ENCODE measurements around the gene STX4.
"Not testable (repeated sequence)": the region's sequence is repeated elsewhere in the genome, so short reads cannot be mapped to it uniquely, and the experiment has no call there.

STX4 gene

DNA sequence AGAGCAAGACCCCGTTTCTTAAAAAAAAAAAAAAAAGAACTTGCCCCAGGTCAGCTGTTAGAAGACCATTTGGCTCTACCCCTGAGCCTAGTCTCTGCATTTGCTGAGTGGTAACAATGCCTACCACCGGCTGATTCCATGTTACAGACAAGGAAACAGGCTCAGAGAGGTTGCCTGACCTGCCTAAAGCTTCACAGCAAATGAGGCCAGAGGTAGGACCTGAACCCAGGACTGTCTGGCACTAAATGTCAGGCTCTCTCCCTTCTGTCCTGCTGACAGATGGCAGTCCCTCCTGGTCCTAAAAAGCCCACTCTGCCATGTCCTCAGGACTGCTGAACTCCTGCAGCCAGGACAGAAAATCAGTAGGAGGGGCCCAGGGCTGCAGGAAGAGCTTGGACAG is 28.7 kb upstream of the STX4 start:
- intact Hi-C loops (cut with micrococcal nuclease), result no loop called here
- Mint-ChIP-seq H3K4me1 (ENCODE audit: low read depth) (peaks cover 12% of the 10 kb centered on the region), H3K27ac (no peak overlapping the region), H3K27me3 (peaks cover 43% of the 10 kb centered on the region), H3K4me3 (no peak overlapping the region), H3K9me3 (no peaks in the 10 kb centered on the region), H3K36me3 (ENCODE audit: low read depth) (no peaks in the 10 kb centered on the region)

DNA sequence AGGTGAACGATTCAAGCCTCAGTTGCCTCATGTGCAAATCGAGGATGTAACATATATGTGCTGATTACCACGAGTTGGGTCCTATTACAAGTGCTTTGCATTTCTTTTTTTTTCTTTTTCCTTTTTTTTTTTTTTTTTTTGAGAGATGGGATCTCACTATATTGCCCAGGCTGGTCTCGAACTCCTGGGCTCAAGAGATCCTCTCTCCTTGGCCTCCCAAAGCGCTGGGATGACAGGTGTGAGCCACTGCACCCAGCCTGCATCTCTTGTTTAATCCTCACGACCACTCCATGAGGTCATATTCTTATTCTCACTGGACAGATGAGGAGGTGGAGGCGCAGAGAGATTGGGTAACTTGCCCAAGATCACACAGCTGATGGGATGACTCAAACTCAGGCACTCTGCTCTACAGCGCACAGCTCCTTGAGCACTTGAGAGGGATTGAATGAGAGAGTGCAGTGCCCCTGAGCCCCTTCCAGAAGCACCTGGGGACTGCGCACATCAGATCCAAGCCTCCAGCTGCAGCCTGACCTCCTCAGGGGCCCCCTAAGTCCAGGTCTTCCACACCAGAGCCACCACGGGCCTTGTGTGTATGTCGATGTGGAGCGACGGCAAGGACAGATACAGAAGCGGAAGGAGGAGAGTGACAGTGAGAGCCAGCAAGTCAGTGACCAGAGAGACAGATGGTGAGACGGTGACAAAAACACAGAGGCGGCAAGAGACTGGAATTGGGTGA is 27.8 kb upstream of the STX4 start:
- no peak overlapping the region for H3K27ac Mint-ChIP-seq
- no peaks in the 10 kb centered on the region for H3K36me3 Mint-ChIP-seq (ENCODE audit: low read depth)
- intact Hi-C loops (cut with micrococcal nuclease), result no loop called here
- H3K27me3 Mint-ChIP-seq, result peaks cover 49% of the 10 kb centered on the region
- no peak overlapping the region for H3K4me3 Mint-ChIP-seq
- no peaks in the 10 kb centered on the region for H3K9me3 Mint-ChIP-seq
- H3K4me1 Mint-ChIP-seq (ENCODE audit: low read depth), result peaks cover 17% of the 10 kb centered on the region

DNA sequence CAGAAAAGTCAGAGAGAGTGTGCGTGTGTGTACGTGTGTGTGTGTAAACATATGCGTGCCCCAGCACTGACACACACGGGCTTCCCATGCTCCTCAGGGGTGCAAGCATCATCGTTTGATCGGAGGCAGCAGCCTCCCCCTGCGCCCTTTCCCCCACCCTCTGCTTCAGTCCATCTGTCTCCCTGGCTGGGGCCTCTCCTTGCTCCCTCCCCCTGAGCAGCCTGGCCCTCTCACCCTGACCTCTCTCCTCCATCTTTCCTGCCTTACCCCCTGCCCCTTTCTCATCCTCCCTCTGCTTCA is 27.3 kb upstream of the STX4 start:
- no peaks in the 10 kb centered on the region for H3K36me3 Mint-ChIP-seq (ENCODE audit: low read depth)

DNA sequence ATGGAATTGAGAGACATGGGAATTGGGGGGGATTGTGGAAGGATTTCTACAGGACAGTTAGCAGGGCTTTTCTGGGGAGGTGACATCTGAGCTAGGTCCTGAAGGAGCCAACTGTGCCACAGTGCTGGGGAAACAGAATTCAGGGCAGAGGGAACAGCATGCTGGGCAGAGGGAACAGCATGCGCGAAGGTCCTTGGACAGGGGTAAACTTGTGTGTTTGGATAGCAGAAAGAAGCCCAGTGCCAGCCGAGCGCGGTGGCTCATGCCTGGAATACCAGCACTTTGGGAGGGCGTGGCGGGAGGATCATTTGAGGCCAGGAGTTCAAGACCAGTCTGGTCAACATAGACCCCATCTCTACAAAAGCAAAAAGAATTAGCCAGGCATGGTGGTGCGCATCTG is 26.8 kb upstream of the STX4 start:
- Mint-ChIP-seq H3K27me3 (peaks cover 59% of the 10 kb centered on the region), H3K4me1 (ENCODE audit: low read depth) (peaks cover 25% of the 10 kb centered on the region), H3K4me3 (no peak overlapping the region), H3K36me3 (ENCODE audit: low read depth) (no peaks in the 10 kb centered on the region), H3K27ac (no peak overlapping the region), H3K9me3 (no peaks in the 10 kb centered on the region)
- intact Hi-C loops (cut with micrococcal nuclease), result no loop called here

More for the DNA sequence above, 27.3 kb upstream of the STX4 start:
- Mint-ChIP-seq H3K9me3 (no peaks in the 10 kb centered on the region), H3K4me3 (no peak overlapping the region), H3K27me3 (peaks cover 54% of the 10 kb centered on the region), H3K4me1 (ENCODE audit: low read depth) (peaks cover 19% of the 10 kb centered on the region), H3K27ac (no peak overlapping the region)
- intact Hi-C loops (cut with micrococcal nuclease), result no loop called here

DNA sequence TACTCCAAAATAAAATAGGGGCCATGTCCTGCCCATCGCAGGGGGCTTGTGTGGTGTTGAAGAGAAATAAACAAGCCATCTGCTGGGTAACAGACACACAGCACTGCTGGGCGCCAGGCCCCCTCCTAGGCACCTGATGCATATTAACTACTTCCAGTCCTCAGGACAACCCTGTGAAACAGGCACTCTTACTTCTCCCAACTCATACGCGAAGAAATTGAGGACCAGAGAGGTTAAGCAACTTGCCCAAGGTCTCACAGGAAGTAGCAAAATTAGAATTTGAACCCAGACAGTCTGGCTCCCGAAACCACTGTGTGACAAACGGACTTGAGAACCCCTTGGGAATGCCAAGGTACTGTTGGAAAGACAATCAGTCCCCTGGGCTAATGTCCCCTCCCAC is 25.7 kb upstream of the STX4 start:
- intact Hi-C loops (cut with micrococcal nuclease), result no loop called here
- H3K4me1 Mint-ChIP-seq (ENCODE audit: low read depth), result peaks cover 25% of the 10 kb centered on the region
- no peak overlapping the region for H3K4me3 Mint-ChIP-seq
- peaks cover 61% of the 10 kb centered on the region for H3K27me3 Mint-ChIP-seq
- no peaks in the 10 kb centered on the region for H3K9me3 Mint-ChIP-seq
- no peak overlapping the region for H3K27ac Mint-ChIP-seq
- no peaks in the 10 kb centered on the region for H3K36me3 Mint-ChIP-seq (ENCODE audit: low read depth)

DNA sequence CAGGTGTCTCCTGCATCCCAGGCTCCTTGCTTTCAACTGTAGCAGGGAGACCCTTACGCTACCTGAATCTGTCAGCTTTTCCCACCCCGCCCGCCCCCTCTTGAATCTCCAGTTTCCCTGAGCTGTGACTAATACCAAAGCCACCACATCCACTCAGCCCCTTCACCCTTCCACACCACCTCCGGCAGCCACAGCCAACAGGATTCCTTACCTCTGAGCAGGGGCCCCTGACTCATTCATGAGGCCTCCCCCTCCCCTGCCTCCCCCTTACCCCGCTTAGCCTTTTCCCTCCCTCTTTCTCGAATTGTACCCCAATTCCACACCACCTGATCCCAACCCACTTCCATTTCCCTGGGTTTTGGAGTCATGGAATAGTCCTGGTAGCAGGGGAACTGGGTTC is 25.2 kb upstream of the STX4 start:
- intact Hi-C loops (cut with micrococcal nuclease), result no loop called here
- Mint-ChIP-seq H3K4me1 (ENCODE audit: low read depth) (peaks cover 26% of the 10 kb centered on the region), H3K27me3 (peaks cover 62% of the 10 kb centered on the region), H3K27ac (no peak overlapping the region), H3K36me3 (ENCODE audit: low read depth) (no peaks in the 10 kb centered on the region), H3K4me3 (no peak overlapping the region), H3K9me3 (peaks cover 3% of the 10 kb centered on the region)

DNA sequence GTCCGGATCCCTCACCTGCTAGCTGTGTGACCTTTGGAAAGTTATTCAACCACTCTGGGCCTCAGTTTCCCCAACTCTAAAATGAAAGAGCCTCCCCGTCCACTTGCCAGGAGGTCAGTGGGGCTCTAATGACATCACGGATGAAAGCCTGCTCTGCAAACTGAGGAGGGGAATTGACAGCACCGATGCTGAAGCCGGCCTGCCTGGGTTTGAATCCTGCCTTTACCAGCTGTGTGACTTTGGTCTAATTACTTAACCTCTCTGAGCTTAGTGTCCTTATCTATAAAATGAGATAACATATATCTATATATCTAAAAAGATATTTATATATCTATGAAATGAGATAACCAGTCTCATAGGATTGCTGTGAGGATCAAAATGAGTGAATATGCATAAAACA is 24.8 kb upstream of the STX4 start:
- Mint-ChIP-seq H3K4me1 (ENCODE audit: low read depth) (peaks cover 30% of the 10 kb centered on the region), H3K27me3 (peaks cover 65% of the 10 kb centered on the region), H3K27ac (no peak overlapping the region), H3K4me3 (no peak overlapping the region), H3K36me3 (ENCODE audit: low read depth) (no peaks in the 10 kb centered on the region), H3K9me3 (peaks cover 7% of the 10 kb centered on the region)
- intact Hi-C loops (cut with micrococcal nuclease), result no loop called here

DNA sequence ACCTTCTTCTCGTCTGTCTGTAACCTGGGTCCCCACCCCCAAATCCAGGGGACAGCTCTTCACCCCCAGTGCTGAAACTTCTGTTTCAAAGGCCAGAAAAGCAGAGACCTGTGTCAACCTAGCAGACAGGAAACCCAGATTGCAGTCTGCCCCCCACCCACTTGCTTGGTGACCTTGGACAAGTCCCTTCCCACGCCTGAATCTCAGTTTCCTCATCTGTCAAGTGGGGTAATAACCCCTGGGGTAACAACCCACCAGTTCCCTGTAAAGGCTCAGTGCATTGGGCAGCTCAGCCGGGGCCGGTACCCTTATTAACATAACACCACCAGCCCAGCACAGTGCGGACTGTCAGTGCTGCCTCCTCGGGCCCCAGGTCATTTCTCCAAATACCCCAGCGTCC is 24.2 kb upstream of the STX4 start:
- Mint-ChIP-seq H3K36me3 (ENCODE audit: low read depth) (no peaks in the 10 kb centered on the region), H3K4me3 (no peak overlapping the region), H3K9me3 (peaks cover 10% of the 10 kb centered on the region), H3K4me1 (ENCODE audit: low read depth) (peaks cover 32% of the 10 kb centered on the region), H3K27ac (no peak overlapping the region), H3K27me3 (peaks cover 65% of the 10 kb centered on the region)
- intact Hi-C loops (cut with micrococcal nuclease), result no loop called here

DNA sequence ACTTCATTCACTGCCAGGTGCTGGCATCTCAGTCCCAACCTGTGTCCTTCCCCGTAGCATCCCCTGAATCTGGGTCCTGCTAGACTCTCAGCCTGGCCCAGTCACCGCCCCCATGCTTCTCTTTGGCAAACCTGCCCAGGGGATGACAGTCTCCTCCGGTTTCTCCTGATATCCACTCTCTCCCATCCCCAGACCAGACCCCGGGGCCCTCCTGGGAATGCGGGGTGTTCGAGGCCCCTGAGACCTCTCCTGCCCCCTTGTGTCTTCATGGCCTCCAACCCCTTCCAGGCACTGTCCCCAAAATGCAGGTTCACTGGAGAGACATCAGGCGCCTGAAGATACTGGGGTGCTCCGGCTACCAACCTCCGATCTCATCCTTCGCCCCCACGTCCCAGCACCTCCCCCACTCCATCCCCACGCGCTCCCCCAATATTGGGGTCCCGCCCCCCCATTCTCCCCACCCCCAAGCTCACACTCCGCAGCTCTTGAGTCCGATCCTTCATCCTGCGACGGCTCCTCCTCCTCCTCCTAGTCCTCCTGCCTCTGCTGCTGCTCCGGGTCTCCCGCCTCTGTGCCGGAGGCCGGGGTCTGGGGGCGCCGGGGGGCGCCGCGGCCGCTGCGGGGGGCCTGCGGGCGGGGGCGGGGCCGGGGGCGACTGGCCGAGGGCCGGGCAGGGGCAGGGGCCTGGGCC is 23.3 kb upstream of the STX4 start:
- Mint-ChIP-seq H3K4me3 (no peak overlapping the region), H3K27ac (peak overlapping the region; percentile 29), H3K36me3 (ENCODE audit: low read depth) (no peaks in the 10 kb centered on the region), H3K4me1 (ENCODE audit: low read depth) (peaks cover 32% of the 10 kb centered on the region), H3K27me3 (peaks cover 66% of the 10 kb centered on the region), H3K9me3 (peaks cover 10% of the 10 kb centered on the region)
- intact Hi-C loops (cut with micrococcal nuclease), result no loop called here

DNA sequence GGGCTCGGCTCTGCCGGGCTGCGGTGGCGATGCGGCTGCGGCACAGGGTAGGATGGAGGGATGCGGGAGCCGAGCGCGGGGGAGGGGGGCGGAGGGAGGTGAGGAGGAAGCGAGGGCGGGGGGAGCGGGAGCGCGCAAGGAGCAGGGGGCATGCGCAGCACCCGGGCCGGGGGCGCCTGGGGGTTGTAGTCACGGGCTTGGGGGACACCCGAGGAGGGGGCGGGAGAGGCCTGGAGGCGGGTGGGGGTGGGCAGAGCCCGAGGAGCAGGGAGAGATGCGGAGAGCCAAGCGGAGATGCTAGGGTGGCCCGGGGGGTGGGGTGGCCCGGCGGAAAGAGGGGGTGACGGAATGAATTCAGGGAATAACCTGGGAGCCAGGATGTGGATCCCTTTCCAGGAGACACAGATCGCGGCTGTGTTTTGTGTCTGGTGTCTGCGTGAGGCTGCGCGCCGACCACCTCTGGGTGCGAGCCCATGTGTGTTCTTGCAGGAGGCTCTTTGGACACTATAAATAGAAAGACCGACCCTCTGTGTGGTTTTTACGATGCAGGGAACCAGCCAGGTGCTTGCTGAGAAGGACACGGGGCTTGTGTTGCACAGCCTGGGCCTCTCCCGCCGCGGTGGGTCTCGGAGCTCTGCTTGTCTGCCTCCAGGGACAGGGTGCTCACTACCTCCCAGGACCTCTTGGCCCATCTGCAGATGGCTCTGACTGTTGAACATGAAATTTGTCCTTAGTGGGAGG is 22.6 kb upstream of the STX4 start, which contains the start of gene STX1B:
STX1B (minus strand) TSS at position 54 of the 741 bp plus-strand sequence. CDS start 242 bp downstream, outside the sequence.
- H3K4me3 Mint-ChIP-seq, result no peak within 1 kb of the TSS
- peaks cover 69% of the 10 kb centered on the region for H3K27me3 Mint-ChIP-seq
- H3K9me3 Mint-ChIP-seq, result peaks cover 10% of the 10 kb centered on the region
- no peaks in the 10 kb centered on the region for H3K36me3 Mint-ChIP-seq (ENCODE audit: low read depth)
- intact Hi-C loops (cut with micrococcal nuclease), result no loop called here
- H3K27ac Mint-ChIP-seq, result peak within 1 kb of the TSS; percentile 29
- peaks cover 29% of the 10 kb centered on the region for H3K4me1 Mint-ChIP-seq (ENCODE audit: low read depth)

DNA sequence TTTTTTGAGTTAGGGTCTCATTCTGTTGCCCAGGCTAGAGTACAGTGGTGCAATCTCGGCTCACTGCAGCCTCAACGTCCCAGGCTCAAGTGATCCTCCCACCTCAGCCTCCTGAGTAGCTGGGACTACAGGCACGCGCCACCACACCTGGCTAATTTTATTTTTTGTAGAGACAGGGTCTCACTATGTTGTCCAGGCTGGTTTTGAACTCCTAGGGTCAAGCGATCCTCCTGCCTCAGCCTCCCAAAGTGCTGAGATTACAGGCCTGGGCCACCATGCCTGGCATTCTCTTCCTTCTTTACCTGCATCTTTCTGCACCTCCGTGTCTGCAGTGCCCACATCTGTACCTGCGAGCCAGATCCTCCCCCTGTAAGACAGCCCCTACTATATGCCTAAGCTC is 21.5 kb upstream of the STX4 start:
- peaks cover 28% of the 10 kb centered on the region for H3K4me1 Mint-ChIP-seq (ENCODE audit: low read depth)
- H3K27ac Mint-ChIP-seq; intact Hi-C loops (cut with micrococcal nuclease); H3K4me3 Mint-ChIP-seq; H3K9me3 Mint-ChIP-seq; H3K36me3 Mint-ChIP-seq (ENCODE audit: low read depth): not testable (repeated sequence)
- H3K27me3 Mint-ChIP-seq, result peaks cover 65% of the 10 kb centered on the region

DNA sequence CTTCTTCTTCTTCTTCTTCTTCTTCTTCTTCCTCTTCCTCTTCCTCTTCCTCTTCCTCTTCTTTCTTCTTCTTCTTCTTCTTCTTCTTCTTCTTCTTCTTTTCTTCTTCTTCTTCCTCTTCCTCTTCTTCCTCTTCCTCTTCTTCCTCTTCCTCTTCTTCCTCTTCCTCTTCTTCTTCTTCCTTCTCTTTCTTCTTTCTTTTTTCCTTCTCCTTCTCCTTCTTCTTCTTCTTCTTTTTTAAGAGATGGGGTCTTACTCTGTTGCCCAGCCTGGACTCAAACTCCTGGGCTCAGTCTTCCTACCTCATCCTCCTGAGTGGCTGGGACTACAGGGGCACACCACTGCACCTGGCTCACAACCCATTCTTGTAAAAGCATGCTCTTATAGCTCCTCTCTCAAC is 20.1 kb upstream of the STX4 start:
- H3K36me3 Mint-ChIP-seq (ENCODE audit: low read depth); intact Hi-C loops (cut with micrococcal nuclease); H3K4me3 Mint-ChIP-seq; H3K9me3 Mint-ChIP-seq; H3K27ac Mint-ChIP-seq: not testable (repeated sequence)
- Mint-ChIP-seq H3K27me3 (peaks cover 54% of the 10 kb centered on the region), H3K4me1 (ENCODE audit: low read depth) (peaks cover 28% of the 10 kb centered on the region)

DNA sequence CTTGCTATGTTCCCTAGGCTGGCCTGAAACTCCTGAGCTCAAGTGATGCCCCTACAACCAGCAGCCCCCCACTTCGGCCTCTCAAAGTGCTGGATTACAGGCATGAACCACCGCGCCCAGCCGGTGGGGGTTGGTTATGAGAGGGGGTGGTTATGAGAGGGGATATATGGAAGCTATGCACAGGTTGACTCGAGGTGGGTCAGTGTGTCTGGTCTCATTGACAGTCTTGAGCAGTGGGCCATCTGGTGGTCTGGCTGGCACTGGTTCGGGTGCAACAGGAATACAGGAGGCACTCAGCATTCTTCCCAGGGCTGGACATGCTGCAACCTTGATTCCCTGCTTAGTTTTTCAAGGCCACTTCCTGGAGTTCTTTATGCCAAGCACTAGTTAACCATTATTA is 17.3 kb upstream of the STX4 start:
- intact Hi-C loops (cut with micrococcal nuclease), result no loop called here
- H3K9me3 Mint-ChIP-seq, result peaks cover 10% of the 10 kb centered on the region
- peaks cover 13% of the 10 kb centered on the region for H3K4me1 Mint-ChIP-seq (ENCODE audit: low read depth)
- peaks cover 32% of the 10 kb centered on the region for H3K27me3 Mint-ChIP-seq
- H3K4me3 Mint-ChIP-seq, result no peak overlapping the region
- H3K36me3 Mint-ChIP-seq (ENCODE audit: low read depth), result no peaks in the 10 kb centered on the region
- no peak overlapping the region for H3K27ac Mint-ChIP-seq

DNA sequence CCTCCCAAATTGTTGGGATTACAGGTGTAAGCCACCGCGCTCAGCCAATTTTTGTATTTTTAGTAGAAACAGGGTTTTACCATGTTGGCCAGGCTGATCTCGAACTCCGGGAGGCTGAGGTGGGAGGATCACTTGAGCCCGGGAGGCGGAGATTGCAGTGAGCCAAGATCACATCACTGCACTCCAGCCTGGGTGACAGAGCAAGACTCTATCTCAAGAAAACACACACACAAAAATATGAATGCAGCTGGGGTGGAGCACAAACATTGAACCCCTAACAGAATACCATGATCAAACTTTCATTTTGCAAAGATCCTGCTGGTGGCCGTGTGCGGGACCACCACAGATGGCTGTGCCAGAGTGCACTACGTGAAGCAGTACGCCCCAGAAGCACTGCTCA is 15.6 kb upstream of the STX4 start:
- H3K4me3 Mint-ChIP-seq; H3K36me3 Mint-ChIP-seq (ENCODE audit: low read depth); intact Hi-C loops (cut with micrococcal nuclease); H3K4me1 Mint-ChIP-seq (ENCODE audit: low read depth); H3K9me3 Mint-ChIP-seq; H3K27ac Mint-ChIP-seq: not testable (repeated sequence)
- peaks cover 18% of the 10 kb centered on the region for H3K27me3 Mint-ChIP-seq

All from dendritic cell treated with granulocyte-macrophage colony-stimulating factor and Interleukin-4, amounts not matched to agents 40 ng/mL and 50 ng/mL, for 4 days (primary cell).